ENCODE data around the gene LAMA3.

DNA sequence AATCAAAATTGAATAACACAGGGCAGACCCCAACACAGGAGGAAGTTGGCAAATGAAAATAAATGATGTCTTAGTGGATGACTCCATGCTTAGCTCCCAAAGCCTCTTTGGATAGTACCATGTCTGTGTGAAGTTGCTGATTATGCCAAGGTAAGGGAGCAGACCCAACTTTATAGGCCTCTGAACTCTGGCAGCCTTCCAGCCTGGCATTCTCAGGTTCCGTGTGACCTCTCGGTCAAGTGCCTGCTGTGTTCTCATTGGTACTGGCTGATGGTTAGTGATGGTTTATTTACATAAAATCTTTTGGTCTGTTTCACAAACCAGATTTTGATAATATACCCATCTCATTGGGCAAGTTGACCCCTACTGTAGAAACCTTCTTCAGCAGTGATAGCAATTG, 213.1 kb downstream of the LAMA3 start:
- TF ChIP-seq, protein P1, sequence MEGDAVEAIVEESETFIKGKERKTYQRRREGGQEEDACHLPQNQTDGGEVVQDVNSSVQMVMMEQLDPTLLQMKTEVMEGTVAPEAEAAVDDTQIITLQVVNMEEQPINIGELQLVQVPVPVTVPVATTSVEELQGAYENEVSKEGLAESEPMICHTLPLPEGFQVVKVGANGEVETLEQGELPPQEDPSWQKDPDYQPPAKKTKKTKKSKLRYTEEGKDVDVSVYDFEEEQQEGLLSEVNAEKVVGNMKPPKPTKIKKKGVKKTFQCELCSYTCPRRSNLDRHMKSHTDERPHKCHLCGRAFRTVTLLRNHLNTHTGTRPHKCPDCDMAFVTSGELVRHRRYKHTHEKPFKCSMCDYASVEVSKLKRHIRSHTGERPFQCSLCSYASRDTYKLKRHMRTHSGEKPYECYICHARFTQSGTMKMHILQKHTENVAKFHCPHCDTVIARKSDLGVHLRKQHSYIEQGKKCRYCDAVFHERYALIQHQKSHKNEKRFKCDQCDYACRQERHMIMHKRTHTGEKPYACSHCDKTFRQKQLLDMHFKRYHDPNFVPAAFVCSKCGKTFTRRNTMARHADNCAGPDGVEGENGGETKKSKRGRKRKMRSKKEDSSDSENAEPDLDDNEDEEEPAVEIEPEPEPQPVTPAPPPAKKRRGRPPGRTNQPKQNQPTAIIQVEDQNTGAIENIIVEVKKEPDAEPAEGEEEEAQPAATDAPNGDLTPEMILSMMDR (IDR thresholded peaks at IDR 0.05) = no peak
- TF ChIP-seq POLR2A (IDR thresholded peaks at IDR 0.05) = no peak
